ENCODE data around the gene GATAD2A.

The GATAD2A gene

DNA sequence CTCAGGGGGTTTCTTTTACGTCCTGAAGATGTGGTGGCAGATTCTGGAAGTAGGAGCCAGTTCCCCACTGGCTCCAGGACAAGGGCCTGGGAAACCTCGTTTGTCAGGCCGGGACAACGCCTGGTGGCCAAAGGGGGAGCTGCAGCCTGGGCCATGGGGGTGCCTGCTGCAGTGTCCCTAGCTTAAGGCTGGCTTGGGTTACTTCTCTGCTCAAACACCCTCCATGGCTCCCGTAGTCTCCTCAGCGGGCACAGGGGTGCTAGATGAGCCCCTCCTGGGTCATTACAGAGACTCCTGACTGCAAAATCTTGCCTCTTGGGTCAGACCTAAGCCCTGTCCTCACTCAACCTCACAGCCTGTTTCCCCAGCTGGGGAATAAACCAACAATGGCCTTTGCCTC lies 147.3 kb downstream of the GATAD2A start:
- no peak overlapping the region for H3K4me3 ChIP-seq (ENCODE audit: low read length)
- TF ChIP-seq, protein P1, sequence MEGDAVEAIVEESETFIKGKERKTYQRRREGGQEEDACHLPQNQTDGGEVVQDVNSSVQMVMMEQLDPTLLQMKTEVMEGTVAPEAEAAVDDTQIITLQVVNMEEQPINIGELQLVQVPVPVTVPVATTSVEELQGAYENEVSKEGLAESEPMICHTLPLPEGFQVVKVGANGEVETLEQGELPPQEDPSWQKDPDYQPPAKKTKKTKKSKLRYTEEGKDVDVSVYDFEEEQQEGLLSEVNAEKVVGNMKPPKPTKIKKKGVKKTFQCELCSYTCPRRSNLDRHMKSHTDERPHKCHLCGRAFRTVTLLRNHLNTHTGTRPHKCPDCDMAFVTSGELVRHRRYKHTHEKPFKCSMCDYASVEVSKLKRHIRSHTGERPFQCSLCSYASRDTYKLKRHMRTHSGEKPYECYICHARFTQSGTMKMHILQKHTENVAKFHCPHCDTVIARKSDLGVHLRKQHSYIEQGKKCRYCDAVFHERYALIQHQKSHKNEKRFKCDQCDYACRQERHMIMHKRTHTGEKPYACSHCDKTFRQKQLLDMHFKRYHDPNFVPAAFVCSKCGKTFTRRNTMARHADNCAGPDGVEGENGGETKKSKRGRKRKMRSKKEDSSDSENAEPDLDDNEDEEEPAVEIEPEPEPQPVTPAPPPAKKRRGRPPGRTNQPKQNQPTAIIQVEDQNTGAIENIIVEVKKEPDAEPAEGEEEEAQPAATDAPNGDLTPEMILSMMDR (conservative IDR thresholded peaks at IDR 0.05; ENCODE audit: low read length): peak; percentile 66
- peak; percentile 36 for DNase-seq (ENCODE audit: low read depth)

DNA sequence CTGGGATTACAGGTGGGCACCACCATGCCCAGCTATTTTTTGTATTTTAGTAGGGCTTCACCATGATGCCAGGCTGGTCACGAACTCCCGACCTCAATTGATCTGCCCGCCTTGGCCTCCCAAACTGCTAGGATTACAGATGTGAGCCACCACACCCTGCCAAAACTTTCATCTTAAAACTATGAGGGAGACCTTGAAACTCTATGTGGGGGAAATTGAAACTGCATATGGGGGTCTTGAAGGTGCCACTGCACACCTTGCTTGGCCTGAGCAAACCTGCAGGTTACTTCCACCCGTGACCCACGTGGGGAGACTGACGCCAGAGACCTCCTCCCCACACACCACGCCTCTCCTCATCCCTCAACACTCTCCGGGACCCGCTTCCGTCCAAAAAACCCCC lies 148.2 kb downstream of the GATAD2A start:
- H3K4me3 ChIP-seq (ENCODE audit: low read length): no peak overlapping the region
- DNase-seq (ENCODE audit: low read depth): no peak
- TF ChIP-seq, protein P1 (conservative IDR thresholded peaks at IDR 0.05; ENCODE audit: low read length): no peak

DNA sequence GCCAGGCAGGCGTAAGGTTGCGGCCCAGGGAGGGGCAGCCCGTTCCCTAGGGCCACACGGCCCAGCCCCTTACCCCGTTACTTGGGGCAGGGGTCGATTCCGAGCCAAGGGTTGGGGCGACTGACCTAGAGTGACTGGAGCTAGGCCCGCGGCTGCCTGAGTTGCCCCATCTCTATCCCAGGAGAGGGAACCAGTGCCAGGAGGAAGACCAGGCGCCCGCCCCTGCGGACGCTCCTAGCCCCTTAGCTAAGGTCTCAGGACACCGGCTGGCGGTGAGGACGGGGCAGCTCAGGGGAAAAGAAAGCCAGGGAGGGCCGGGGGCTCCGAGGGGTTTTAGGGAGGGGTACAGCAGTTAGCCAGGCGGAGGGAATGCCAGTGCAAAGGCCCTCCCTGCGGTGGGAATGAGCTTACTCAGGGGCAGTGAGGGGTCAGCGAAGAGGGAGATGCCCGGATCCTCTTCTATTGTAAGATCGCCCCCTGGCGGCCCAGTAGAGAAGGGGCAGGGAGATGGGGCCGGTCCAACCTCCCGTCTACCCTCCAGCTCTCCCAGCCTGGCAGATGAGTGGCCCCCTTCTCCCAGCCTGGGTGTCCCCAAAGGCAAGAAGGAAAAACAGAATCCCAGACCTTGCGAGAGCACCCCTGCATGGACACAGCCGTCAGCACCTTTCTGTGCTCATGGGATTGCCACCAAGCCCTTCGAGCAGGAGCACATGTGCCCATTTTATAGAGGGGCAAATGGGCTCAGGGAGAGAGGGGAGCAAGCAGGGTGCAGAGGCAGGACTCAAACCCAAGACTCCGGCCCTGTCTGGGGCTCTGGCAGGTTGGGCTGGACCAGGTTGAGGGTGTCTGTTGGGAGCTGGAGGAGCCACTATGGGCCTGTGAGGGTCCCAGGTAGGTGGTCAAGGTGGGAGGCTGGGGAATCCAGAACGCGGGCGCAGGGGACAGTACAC lies 148.9 kb downstream of the GATAD2A start:
- TF ChIP-seq, protein P1 (conservative IDR thresholded peaks at IDR 0.05; ENCODE audit: low read length): peak; percentile 67
- peak; percentile 40 for DNase-seq (ENCODE audit: low read depth)
- H3K4me3 ChIP-seq (ENCODE audit: low read length): no peak overlapping the region

DNA sequence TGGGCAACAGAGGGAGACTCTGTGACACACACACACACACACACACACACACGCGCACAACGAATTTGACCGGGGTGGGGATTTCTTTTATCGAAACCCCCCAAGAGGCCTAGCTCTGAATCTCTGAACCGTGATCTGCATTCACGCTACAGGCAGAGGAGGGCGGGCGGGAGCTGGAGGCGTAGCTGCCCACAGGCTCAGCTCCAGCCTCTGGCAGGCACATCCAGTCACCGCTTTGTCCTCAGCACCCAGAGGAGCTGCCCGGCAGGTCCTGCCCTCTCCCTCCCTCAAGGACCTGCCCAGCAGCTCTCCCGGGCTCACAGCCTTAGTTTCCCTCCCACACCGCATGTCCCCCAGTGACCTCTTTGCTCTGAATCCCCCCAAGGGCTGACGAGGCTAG lies 152.6 kb downstream of the GATAD2A start:
- TF ChIP-seq, protein P1 (conservative IDR thresholded peaks at IDR 0.05; ENCODE audit: low read length): no peak
- H3K4me3 ChIP-seq (ENCODE audit: low read length): no peak overlapping the region
- DNase-seq (ENCODE audit: low read depth): no peak

Measured in AG10803 (cell line).